Stimulated activated CD8-positive, alpha-beta memory T cell treated with anti-CD3 and anti-CD28 coated beads, Interleukin-7, amount 100 ng/mL, for 1 hour (primary cell): ENCODE measurements around the gene TCF25.
"Not testable (repeated sequence)": the region's sequence is repeated elsewhere in the genome, so short reads cannot be mapped to it uniquely, and the experiment has no call there.

ENCODE experiments used
- DNase-seq, 2 donors: peaks; one replicate each; pipeline ENCODE4 v3.0.0-alpha.2; 2020; ENCODE audit warnings: low read depth in 2 of 2

TCF25 gene

DNA sequence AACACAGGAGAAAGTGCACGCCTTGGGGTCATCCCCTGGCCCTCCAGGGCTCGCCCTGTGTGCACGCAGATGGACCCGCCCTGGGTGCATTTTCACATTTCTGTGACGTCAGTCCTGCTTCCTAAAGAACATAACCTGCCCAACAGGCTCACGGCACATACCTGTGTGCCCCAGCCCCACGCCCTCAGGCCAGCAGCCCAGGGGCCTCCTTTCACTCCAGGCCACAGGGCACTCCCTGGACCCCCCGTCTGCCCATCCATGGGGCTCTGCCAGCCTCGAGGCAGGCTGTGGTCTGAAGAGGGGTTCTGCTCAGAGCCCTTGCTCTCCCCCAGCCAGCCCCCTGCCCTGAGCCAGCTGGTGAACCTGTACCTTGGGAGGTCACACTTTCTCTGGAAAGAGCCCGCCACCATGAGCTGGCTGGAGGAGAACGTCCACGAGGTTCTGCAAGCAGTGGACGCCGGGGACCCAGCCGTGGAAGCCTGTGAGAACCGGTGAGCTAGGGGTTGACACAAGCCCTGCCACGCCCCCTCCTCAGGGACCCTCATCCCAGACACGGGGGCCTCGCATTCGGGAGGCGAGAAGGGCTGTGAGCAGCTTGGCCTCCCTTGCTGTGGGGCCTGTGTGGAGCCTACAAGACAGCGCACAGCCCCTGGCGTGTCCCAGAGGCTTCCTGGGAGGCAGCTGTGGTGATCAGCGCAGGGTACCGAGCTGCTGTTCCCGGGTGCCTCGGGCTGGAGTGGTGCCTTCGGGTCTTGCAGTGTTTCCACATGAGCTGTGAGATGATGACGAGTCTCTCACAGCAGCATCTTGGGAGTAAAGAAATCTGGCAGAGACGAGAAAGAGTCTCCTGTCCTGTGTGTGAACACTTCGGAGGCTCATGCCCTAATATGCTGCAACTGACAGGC is 31.5 kb downstream of the TCF25 start:
- no peak for DNase-seq

DNA sequence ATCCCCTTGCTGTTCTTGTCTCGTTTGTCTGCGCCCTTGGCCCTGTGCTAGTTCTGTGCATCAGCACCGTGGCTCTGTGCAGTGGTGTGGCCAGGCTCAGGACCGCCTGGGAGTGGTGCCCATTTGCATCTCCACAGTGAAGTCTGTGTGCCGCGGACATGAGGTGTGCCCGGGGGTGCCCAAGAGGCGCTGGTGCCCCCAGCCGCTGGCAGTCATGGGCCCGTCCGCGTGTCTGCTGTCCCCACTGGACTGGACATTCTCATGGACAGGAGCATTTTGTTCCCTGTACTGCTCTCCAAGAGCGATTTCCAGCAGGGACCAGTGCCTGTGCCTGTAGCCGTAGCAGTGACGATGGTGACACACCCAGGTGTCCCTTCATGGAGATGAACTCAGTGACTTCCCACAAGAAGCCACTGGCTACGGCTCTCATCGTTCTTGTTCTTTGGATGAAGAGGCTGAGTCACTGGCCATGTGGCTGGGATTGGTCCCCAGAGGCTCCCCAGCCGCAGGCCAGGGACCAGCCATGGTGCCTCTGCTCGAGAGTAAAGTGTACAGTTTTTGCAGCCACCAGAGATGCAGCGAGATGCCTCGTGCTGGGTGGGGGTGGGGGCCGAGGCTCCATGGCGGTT is 32.2 kb downstream of the TCF25 start:
- DNase-seq = no peak

DNA sequence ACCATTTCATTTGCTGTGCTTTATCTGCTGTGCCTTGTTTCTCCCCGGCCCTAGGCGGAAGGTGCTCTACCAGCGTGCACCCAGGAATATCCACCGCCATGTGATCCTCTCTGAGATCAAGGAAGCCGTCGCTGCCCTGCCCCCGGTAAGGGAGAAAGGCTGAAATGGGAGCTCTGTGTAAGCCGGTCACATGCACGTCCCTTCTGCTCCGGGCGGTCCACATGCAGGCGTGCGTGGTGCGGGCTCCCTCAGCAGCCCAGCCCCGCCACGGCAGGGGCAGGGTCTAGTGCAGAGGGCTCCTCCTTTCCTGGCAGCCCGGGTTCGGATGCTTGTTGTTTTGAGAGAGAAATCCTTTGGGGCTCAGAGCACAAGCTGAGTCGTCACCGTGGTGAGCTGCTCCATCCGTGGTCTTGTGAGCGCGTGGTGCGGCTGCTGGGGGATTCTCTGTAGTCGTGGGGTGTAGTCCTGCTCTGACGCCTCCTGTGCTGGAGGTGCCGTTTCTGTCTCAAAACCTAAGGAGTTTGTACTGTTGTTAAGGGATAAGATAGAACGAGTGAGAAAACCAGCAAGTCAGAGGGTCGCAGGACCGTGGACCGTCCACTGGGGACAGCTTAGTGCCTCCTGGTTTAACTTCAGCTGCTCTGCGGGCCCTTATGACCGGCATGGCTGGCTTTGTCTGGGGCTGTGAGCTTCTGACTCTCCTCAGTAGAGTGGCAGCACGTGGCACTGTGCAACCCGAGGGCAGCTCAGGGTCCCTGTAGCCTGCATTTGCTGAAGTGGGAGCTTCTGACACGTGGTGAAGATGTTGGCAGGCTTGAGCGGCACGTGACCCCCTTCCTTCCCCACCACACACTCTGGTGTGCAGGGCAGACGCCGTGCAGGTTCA is 33.0 kb downstream of the TCF25 start:
- DNase-seq = no peak

DNA sequence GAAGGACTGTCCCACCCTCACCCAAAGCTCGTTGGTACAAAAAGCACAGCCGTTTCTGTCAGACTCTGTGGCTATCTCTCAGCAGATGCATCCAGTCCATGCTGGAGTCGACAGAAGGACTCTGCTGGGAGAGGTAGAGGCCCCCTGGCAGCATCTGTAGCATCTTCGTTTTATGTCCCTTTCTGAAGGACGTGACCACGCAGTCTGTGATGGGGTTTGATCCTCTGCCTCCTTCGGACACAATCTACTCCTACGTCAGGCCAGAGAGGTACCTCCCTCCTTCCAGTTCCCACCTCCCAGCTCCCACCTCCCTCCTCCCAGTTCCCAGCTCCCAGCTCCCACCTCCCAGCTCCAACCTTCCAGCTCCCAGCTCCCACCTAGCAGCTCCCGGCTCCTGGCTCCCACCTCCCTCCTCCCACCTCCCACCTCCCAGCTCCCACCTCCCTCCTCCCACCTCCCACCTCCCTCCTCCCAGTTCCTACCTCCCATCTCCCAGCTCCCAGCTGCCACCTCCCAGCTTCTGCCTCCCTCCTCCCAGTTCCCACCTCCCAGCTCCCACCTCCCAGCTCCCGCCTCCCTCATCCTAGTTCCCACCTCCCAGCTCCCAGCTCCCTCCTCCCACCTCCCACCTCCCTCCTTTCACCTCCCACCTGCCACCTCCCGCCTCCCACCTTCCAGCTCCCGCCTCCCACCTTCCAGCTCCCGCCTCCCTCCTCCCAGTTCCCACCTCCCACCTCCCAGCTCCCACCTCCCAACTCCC is 33.8 kb downstream of the TCF25 start:
- DNase-seq = no peak

DNA sequence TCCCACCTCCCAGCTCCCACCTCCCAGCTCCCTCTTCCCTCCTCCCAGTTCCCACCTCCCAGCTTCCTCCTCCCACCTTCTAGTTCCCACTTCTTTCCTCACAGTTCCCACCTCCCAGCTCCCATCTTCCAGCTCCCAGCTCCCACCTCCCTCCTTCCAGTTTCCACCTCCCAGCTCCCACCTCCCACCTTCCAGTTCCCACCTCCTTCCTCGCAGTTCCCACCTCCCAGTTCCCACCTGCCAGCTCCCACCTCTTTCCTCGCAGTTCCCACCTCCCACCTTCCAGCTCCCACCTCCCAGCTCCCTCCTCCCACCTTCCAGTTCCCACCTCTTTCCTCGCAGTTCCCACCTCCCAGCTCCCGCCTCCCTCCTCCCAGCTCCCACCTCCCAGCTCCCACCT is 34.8 kb downstream of the TCF25 start:
- DNase-seq = no peak

DNA sequence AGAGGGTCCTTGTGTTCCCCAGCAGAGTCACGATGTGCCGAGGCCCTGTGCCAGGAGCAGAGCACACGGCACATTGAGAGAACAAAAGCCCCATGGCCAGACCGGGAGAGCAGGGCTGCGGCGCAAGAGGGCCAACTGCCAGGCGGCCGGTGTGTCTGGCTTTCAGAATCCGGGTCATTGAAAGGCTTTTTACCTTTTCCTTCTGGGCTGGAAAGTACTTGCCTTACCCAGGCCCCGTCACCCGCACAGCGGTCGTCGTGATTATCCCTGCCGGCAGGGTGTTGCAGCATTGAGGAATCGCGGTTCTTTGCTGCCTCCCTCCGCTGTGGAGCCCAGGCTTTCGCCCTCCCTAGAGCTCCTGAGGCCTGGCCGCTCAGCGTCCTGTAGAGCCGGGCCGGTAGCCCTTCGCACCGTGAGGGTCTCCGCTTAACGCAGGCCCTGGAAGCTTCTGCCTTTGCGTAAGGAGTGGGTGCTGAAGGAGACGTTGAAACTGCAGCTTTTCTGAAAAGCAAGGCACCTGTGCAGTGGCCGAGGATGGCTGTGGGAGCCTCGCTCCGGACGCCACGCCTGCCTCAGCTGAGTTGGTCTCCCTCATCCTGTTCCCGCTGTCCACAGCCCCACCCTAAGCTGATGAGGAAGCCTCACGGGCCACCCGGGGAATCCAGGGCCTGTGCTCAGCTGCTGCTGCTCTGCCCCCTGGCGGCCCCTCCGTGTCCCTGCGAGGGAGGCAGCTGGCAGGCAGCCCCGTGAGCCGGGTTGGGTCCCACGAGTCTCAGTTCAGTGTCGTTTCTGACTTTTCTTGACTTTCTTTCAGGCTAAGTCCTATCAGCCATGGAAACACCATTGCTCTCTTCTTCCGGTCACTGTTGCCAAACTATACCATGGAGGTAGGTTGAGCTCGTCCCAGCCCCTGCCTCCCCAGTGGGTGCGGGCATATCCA is 36.7 kb downstream of the TCF25 start:
- peak; percentile 24 to 42 for DNase-seq

DNA sequence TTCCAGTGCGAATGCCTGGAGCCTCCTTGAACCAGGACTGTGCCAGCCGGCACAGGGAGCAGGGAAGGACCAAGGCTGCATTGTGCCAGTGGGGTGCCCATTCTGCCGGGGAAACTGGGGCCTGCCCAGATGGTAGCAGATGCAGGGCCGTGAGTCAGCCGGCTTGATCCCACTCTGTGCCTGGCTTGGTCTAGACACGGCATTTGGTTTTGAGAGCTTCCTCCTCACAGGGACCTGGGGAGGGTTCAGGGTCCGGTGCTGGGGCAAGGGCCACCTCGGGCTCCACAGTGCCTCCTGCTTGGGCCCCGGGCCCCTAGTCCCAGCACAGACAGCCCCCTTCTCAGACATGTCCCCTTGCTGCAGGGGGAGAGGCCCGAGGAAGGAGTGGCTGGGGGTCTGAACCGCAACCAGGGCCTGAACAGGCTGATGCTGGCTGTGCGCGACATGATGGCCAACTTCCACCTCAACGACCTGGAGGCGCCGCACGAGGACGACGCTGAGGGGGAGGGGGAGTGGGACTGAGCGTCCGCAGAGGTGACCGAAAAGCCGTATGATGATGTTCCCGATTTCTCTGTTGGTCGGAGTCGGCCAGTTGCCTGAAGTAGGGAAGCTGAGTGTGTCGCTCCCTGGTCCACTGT is 37.4 kb downstream of the TCF25 start:
- no peak for DNase-seq

DNA sequence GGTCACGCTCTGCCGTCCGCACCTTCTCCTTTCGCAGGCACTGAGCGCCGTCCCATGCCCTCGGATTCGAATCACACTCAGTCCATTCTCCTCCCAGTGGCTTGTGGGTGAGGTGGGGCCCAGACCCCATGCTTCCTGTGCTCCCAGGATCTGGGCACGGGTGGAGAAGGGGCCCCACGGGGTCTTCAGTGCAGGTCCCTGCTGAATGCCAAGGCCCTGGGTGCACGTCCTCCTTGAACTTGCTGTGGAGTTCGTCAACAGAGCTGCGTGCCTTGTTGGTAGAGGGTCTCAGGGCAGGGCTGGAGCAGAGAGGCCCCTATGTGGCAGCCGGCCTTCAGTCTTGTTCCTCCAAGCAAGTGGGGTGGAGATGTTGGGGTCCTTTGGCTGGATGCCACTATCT is 38.0 kb downstream of the TCF25 start:
- DNase-seq = no peak

DNA sequence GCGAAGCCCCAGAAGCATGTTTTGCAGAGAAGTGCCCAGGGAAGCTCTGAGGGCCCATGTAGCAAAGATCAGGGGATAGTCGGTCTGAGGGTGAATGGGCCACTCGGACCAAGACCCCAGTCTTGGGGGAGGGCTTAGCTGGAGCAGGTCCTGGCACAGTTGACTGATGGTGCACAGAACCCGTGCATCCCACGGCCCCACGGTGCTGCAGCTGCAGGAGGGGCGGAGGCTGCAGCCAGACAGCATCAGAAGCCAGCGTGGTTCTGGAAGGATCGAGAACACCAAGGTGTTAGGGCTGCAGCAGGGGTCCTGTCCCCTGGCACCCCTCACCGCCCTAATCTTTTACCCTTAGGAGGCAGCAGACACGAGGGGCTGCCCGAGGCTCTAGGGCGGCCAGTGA is 38.8 kb downstream of the TCF25 start:
- no peak for DNase-seq

DNA sequence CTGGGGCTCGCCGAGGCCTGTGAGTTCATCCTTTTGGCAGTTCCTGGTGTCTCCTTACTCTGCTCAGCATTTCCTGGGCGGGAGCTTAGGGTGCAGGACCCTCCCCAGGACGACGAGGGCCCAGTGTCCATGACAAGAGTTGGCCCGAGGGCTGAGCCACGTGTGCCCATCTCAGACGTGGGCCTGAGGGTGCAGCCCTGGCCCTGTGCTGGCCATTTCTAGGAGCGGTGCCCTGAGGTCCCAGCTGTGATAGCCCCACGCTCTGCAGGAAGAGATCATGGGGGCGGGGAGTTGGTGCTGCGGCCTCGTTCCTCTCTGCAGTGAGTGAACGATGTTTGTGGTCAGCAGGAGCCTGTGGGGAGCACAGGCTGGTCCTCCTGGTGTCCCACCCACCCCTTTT is 39.2 kb downstream of the TCF25 start:
- DNase-seq = no peak

DNA sequence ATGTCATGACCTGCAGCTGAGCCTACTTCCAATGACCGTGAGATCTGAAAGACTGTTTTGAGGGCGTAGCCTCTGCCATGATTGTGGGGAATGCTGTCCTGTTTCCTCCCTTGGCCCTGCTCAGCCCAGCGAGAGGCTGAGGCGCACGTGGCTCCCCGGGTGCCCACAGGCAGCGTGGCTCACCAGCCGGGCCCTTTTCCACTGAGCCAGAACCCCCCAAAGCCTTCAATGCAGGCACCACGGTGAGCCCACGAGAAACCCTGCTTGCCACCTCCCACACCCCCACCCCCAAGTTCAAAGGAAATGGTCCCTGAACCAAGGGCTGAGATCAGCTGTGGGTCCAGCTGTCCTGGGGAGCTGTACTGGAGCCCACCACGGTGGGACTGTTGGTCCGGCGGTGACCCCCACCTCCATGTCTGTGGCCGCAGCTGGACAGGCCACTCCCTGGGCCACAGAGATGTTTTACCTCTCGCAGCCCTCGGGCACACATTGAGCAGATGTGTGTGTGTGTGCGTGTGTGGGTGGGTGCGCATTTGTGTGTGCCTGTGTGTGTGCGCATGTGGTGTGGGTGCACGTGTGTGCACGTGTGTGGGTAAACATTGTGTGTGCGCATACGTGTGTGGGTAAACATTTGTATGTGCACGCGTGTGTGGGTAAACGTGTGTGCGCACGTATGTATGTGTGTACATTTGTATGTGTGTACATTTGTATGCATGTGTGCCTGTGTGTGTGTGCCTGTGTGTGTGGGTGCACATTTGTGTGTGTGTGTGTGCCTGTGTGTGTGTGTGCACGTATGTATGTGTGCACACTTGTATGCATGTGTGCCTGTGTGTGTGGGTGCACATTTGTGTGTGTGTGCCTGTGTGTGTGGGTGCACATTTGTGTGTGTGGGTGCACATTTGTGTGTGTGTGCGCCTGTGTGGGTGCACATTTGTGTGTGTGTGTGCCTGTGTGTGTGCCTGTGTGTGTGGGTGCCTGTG is 40.3 kb downstream of the TCF25 start:
- DNase-seq = no peak

DNA sequence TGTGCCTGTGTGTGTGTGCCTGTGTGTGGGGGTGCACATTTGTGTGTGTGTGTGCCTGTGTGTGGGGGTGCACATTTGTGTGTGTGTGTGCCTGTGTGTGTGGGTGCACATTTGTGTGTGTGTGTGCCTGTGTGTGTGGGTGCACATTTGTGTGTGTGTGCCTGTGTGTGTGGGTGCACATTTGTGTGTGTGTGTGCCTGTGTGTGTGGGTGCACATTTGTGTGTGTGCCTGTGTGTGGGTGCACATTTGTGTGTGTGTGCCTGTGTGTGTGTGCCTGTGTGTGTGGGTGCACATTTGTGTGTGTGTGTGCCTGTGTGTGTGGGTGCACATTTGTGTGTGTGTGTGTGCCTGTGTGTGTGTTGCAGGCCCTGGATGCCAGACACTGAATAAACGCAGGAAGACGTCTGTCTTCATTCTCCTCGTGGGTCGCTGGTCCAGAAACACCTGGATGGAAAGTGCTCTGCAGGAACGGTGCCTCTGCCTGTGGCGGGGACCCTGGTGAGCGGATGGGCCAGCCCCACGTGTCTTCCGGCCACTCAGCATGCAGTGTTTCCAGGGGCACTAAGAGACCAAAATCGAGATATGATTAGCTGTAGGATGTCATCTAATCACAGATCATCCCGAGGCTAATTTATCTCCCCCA is 41.4 kb downstream of the TCF25 start:
- not testable (repeated sequence) for DNase-seq

DNA sequence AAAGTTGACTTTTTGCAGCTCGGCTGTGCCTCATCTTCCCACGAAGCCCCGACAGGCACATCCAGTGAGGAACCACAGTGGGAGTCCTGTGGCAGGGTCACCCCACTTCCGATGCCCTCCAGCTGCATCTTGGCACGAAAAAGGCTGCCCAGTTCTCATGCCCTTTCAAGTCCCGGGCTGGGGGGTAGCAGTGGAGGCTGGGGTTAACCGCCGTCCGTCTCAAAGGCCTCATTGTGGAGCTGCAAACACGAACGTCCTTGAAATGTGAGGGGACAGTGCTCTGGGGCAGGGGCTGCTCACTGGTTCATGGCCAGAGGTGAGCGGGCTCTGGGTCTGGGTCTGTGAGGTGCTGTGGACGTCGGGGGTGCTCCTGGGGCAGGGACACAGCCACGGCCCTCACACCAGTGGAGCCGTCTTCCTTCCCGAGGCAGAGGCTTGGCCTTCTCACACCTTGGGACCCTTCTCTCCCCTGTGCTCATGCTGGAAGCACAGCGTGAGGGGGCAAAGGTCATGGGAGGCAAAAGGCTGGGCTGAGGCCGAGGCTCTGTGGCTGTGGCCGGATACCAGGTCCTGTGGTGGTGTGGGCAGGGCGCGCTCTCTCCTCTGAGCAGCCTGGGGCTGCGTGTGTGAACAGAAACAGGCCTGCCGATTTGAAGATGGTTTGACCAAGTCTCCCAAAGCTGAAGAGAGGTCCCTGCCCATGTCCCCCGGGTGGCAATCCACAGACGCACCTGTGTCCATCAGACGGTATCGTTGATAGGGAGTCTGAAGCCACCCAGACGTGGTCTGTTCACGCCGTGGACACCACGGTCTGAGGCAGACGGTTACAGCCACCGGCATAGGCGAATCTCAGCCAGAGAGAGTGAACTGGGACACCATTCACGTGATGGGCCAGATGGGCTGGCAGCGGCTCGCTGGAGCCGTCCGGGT is 42.2 kb downstream of the TCF25 start:
- no peak for DNase-seq

DNA sequence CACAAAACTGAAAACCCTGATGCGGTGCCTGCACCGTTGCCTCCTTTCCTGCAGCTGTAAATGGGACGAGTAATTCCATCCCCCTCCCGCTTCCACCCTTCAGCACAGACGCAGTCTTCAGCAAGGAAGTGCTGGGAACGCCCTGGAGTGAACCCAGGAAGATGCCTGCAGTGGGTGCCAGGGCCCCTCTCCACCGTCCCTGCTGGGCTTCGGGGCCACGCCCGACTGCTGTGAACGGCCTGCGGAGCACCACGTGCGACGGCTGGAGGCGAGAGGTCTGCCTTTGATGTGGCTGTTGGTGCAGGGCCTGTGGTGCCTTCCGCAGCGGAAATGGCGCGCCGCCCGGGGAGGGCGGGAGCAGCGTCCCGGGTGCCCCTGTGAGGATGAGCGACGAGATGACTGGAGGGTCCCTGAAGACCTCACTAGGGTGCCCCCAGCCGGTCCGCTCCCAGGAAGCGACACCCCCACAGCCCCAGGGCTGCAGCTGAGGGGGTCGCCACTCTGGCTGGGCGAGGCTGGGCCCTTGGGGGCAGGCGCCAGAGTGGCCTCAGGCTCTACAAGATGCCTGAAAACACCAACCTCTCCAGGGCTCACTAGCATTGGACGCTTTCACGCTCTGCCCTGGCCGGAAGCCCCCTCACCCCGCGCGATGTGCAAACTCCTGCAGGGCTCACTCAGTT is 44.5 kb downstream of the TCF25 start:
- DNase-seq = peak; percentile 51 to 61

DNA sequence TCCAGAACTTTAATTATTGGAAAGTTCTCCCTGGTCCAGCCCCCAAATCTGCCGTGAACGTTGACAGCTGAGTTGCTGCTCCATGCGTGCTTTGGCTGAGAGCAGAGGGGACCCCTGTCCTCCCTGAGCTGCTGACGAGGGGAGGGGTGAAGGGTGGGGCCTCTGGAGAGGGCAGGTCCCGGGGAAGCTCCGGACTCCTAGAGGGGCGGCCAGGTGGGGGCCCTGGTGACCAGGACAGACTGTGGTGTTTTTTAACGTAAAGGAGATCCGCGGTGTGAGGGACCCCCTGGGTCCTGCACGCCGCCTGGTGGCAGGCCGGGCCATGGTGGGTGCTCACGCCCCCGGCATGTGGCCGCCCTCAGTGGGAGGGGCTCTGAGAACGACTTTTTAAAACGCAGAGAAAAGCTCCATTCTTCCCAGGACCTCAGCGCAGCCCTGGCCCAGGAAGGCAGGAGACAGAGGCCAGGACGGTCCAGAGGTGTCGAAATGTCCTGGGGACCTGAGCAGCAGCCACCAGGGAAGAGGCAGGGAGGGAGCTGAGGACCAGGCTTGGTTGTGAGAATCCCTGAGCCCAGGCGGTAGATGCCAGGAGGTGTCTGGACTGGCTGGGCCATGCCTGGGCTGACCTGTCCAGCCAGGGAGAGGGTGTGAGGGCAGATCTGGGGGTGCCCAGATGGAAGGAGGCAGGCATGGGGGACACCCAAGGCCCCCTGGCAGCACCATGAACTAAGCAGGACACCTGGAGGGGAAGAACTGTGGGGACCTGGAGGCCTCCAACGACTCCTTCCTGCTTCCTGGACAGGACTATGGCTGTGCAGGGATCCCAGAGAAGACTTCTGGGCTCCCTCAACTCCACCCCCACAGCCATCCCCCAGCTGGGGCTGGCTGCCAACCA is 45.3 kb downstream of the TCF25 start, which contains the start of gene MC1R:
Gene MC1R, plus strand, starts transcription at position 410 of the 895 bp plus-strand sequence. Its CDS starts 397 bp downstream, at position 807.
- no peak for DNase-seq
